HepG2 (cell line): ENCODE results near the gene ZIC4. TPM values are rescaled to one million over a fixed set of nuclear protein-coding genes. Genes with fewer than 3 reads are reported as not detected.

Experiments used
- ATAC-seq: fragments of 200-7000 bp; cut with Tn5 transposase; 3 replicates; pipeline ENCODE4 v1.9.1; 2020; ENCODE audit warnings: mild to moderate bottlenecking, moderate library complexity
- BruUV-seq: library from RNA; stranded (reverse); fragments of 400-500 nt; replicated peaks from 2 replicates; lab custom pipeline; 2021; lab: Mats Ljungman, UMichigan
- CTCF ChIA-PET: fragments of 300-600 bp; formaldehyde crosslinking; extraction: SDS; loops from one replicate; lab custom pipeline; 2021; ENCODE audit warnings: low total read pairs, inconsistent platforms, low intra/inter-chr PET ratio; lab: Yijun Ruan, JAX
- POLR2A ChIA-PET: fragments of 350-600 bp; sonication (Branson Sonifier 250); formaldehyde crosslinking; loops from one replicate; lab custom pipeline; 2020; ENCODE audit warnings: antibody characterized with exemption, inconsistent platforms; lab: Yijun Ruan, JAX
- DNase-seq: peaks from one replicate; pipeline ENCODE4 v3.0.0-alpha.2; 2015; ENCODE audit warnings: low spot score
- FAIRE-seq: peaks from 3 replicates; lab custom pipeline; 2011; peaks lifted over from hg19 to GRCh38; lab: Jason Lieb, UNC
- H2AFZ ChIP-seq: one replicate; pipeline ENCODE4 v1.6.1; 2011; ENCODE audit warnings: low read length, inconsistent platforms
- H3K27ac ChIP-seq: fragments of 300-600 bp; 3 replicates; pipeline ENCODE4 v1.8.0; 2011; ENCODE audit warnings: mixed run types, mild to moderate bottlenecking, mixed read lengths, low read length, inconsistent platforms; ENCODE audit not compliant: insufficient read depth; ENCODE audit errors: extremely low read length
- H3K27me3 ChIP-seq, 2 experiments: fragments of 200-600 bp in 1 of 2; 2 replicates in 1 of 2; 3 replicates in 1 of 2; pipeline versions ENCODE4 v1.6.0 to v1.8.0; 2011; ENCODE audit warnings: low read length in 2 of 2, mild to moderate bottlenecking in 2 of 2, moderate library complexity in 2 of 2, inconsistent platforms in 1 of 2; ENCODE audit not compliant: insufficient read depth in 2 of 2, control insufficient read depth in 1 of 2
- H3K36me3 ChIP-seq, 2 experiments: fragments of 200-600 bp in 1 of 2; replicated peaks in 1 of 2; 2 replicates in 1 of 2; 3 replicates in 1 of 2; pipeline versions ENCODE4 v1.5.1 to v1.8.0; 2011; ENCODE audit warnings: low read length in 2 of 2, inconsistent platforms in 1 of 2; ENCODE audit not compliant: insufficient read depth in 2 of 2, control insufficient read depth in 1 of 2
- H3K4me1 ChIP-seq: 2 replicates; pipeline ENCODE4 v1.5.1; 2012; ENCODE audit warnings: low read length, inconsistent platforms; ENCODE audit not compliant: insufficient read depth
- H3K4me2 ChIP-seq: 2 replicates; pipeline ENCODE4 v1.6.0; 2011; ENCODE audit warnings: low read depth, low read length, inconsistent platforms
- H3K4me3 ChIP-seq, 3 experiments: fragments of 200-600 bp in 1 of 3; sonication (generic), shearing (Covaris generic) in 1 of 3; replicated peaks in 1 of 3; 2 replicates each; pipeline ENCODE4 v1.5.1; 2011 to 2016; ENCODE audit warnings: low read length in 3 of 3, inconsistent platforms in 2 of 3, low read depth in 2 of 3, mild to moderate bottlenecking in 2 of 3, control low read depth in 1 of 3, mixed read lengths in 1 of 3; ENCODE audit not compliant: insufficient read depth in 1 of 3
- H3K79me2 ChIP-seq: one replicate; pipeline ENCODE4 v1.6.1; 2011; ENCODE audit warnings: low read length, inconsistent platforms; ENCODE audit not compliant: insufficient read depth
- H3K9ac ChIP-seq: 2 replicates; pipeline ENCODE4 v1.6.0; 2011; ENCODE audit warnings: mild to moderate bottlenecking, low read depth, low read length, inconsistent platforms; ENCODE audit not compliant: insufficient read depth
- H3K9me3 ChIP-seq: 2 replicates; pipeline ENCODE4 v1.5.1; 2012; ENCODE audit warnings: mild to moderate bottlenecking, low read length
- H4K20me1 ChIP-seq: 2 replicates; pipeline ENCODE4 v1.6.0; 2011; ENCODE audit warnings: inconsistent platforms, mild to moderate bottlenecking, low read length, moderate library complexity; ENCODE audit not compliant: insufficient read depth
- CHD4 ChIP-seq: fragments of 200-600 bp; sonication (generic); IDR thresholded peaks from 2 replicates; pipeline ENCODE4 v1.7.0; 2017; ENCODE audit warnings: mild to moderate bottlenecking, low read length, borderline replicate concordance
- ELK4 ChIP-seq: sonication (generic); formaldehyde crosslinking; IDR thresholded peaks from 2 replicates; pipeline ENCODE4 v1.9.0; 2021; ENCODE audit warnings: missing genetic modification reagents, borderline replicate concordance
- FOXK1 ChIP-seq: sonication (generic); formaldehyde crosslinking; IDR thresholded peaks from 2 replicates; pipeline ENCODE4 v1.4.0; 2020; ENCODE audit warnings: low read depth, missing genetic modification reagents, borderline replicate concordance
- IKZF5 ChIP-seq: IDR thresholded peaks from 2 replicates; pipeline ENCODE4 v1.6.1; 2018; ENCODE audit warnings: missing genetic modification reagents, mild to moderate bottlenecking, missing compliant biosample characterization
- KLF16 ChIP-seq, 2 experiments: sonication (generic) in 1 of 2; formaldehyde crosslinking in 1 of 2; IDR thresholded peaks; 2 replicates each; pipeline versions ENCODE4 v1.6.1 to v1.8.0; 2016 to 2023; ENCODE audit warnings: missing genetic modification reagents in 2 of 2, missing compliant biosample characterization in 1 of 2
- MBD4 ChIP-seq: IDR thresholded peaks from 2 replicates; pipeline ENCODE4 v1.6.1; 2012; ENCODE audit warnings: low read length, inconsistent platforms, borderline replicate concordance
- NCOA5 ChIP-seq: sonication (generic); formaldehyde crosslinking; IDR thresholded peaks from 2 replicates; pipeline ENCODE4 v1.4.0; 2020; ENCODE audit warnings: missing genetic modification reagents
- NFE2L2 ChIP-seq: fragments of 150-350 bp; IDR thresholded peaks from 2 replicates; pipeline ENCODE4 v1.6.1; 2014; ENCODE audit warnings: low read length
- NFKB2 ChIP-seq: sonication (generic); formaldehyde crosslinking; IDR thresholded peaks from 2 replicates; pipeline ENCODE4 v1.4.0; 2020; ENCODE audit warnings: missing genetic modification reagents, borderline replicate concordance
- POGZ ChIP-seq: sonication (generic); formaldehyde crosslinking; IDR thresholded peaks from 2 replicates; pipeline ENCODE4 v1.4.0; 2020; ENCODE audit warnings: mild to moderate bottlenecking, missing genetic modification reagents
- RARG ChIP-seq: sonication (generic); formaldehyde crosslinking; IDR thresholded peaks from 2 replicates; pipeline ENCODE4 v1.4.0; 2020; ENCODE audit warnings: low read depth, mild to moderate bottlenecking, missing genetic modification reagents
- YY1 ChIP-seq: IDR thresholded peaks from 2 replicates; pipeline ENCODE4 v1.6.1; 2011; ENCODE audit warnings: low read length, low read depth, moderate library complexity, mild to moderate bottlenecking; ENCODE audit not compliant: insufficient read depth, insufficient replicate concordance
- ZBTB26 ChIP-seq: IDR thresholded peaks from 2 replicates; pipeline ENCODE4 v1.6.1; 2016; ENCODE audit warnings: missing compliant biosample characterization, missing genetic modification reagents, borderline replicate concordance
- ZMYM3 ChIP-seq: sonication (generic); formaldehyde crosslinking; IDR thresholded peaks from 2 replicates; pipeline ENCODE4 v1.5.1; 2020; ENCODE audit warnings: mild to moderate bottlenecking, missing genetic modification reagents
- ZNF431 ChIP-seq: sonication (generic); formaldehyde crosslinking; IDR thresholded peaks from 2 replicates; pipeline ENCODE4 v1.9.0; 2022; ENCODE audit warnings: missing genetic modification reagents, low read depth, mild to moderate bottlenecking, borderline replicate concordance
- ZNF746 ChIP-seq: sonication (generic); formaldehyde crosslinking; IDR thresholded peaks from 2 replicates; pipeline ENCODE4 v1.8.0; 2022; ENCODE audit warnings: mild to moderate bottlenecking, missing genetic modification reagents
- ZSCAN30 ChIP-seq: sonication (generic); formaldehyde crosslinking; IDR thresholded peaks from 2 replicates; pipeline ENCODE4 v1.5.0; 2020; ENCODE audit warnings: mild to moderate bottlenecking, missing genetic modification reagents
- WGBS: methylation state at CpG from one replicate; pipeline ENCODE4 v1.1.6; 2017; ENCODE audit warnings: low lambda C conversion rate; 5-methylcytosine and 5-hydroxymethylcytosine counted together
- in situ Hi-C: cut with HindIII; loops from 2 replicates; pipeline ENCODE4 v1.10.0; 2017; ENCODE audit warnings: low pct_unique_long_range_greater_than_20kb; ENCODE audit not compliant: extremely low pct_ligation_motif_present
- intact Hi-C: fragments of 100-400 bp; cut with micrococcal nuclease; formaldehyde crosslinking; loops from one replicate; pipeline ENCODE4 v1.10.0; 2022; ENCODE audit not compliant: unreplicated experiment
- polyA plus RNA-seq, 8 experiments: library from polyadenylated mRNA; depleted of rRNA in 3 of 8; stranded (reverse) in 7 of 8; unstranded in 1 of 8; fragments of >200 nt; fragmentation: Illumina TruSeq in 4 of 8; extraction: Trizol in 4 of 8; gene quantifications; 2 replicates each; pipeline versions ENCODE4 v1.2.1 to v1.2.3, GENCODE V29; 2011 to 2016; ENCODE audit warnings: low read depth in 4 of 8, missing spikeins in 1 of 8, mixed read lengths in 1 of 8; ENCODE audit not compliant: insufficient read depth in 1 of 8
- total RNA-seq, 5 experiments: library from RNA; depleted of rRNA; stranded (reverse); fragments of >200 nt; fragmentation: Illumina TruSeq; extraction: Trizol; gene quantifications; 2 replicates each; pipeline ENCODE4 v1.2.3, GENCODE V29; 2016; ENCODE audit warnings: low read depth in 1 of 5
- TF ChIP-seq, protein P1 (sequence below): sonication (generic); formaldehyde crosslinking; IDR thresholded peaks from 2 replicates; pipeline ENCODE4 v1.4.0; 2020; ENCODE audit warnings: missing genetic modification reagents, borderline replicate concordance
- TF ChIP-seq, protein P2 (sequence below): sonication (generic); formaldehyde crosslinking; IDR thresholded peaks from 2 replicates; pipeline ENCODE4 v1.4.0; 2020; ENCODE audit warnings: missing genetic modification reagents, borderline replicate concordance

Gene ZIC4
- total and polyA plus RNA-seq, 2 of the 13 experiments (the other 11 are each of a cell fraction or from before 2014, with no cell fraction given) = not detected

DNA sequence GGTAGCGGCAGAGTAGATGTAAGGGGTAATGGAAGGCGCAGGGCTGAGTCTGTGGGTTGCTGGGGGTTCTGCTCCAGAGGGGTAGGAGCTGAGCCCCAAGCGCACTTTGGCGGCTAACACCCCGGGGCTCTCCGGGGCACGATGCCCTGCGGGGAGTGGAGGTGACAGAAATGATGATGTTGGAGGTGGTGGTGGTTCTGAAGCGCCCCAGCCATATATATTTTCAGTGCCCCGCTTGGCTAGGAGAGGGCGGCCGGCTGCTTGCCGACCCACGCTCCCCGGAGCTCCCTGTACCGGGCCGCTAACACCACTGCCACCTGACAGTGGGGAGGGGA lies 9.7 kb downstream of the ZIC4 start:
- no peaks in the 10 kb centered on the region for H3K79me2 ChIP-seq
- BruUV-seq = no TSS peak
- DNase-seq (no peak), FAIRE-seq (no peak), ATAC-seq (no peak)
- H2AFZ ChIP-seq = no peak overlapping the region
- H3K9ac ChIP-seq = no peak overlapping the region
- WGBS = 70% methylated on average over 17 of the region's 17 CpGs
- ChIA-PET POLR2A (no interaction called here), CTCF (no interaction called here)
- no peak overlapping the region for H3K4me3 ChIP-seq
- H4K20me1 ChIP-seq = no peaks in the 10 kb centered on the region
- H3K4me1 ChIP-seq = no peaks in the 10 kb centered on the region
- no peak overlapping the region for H3K27ac ChIP-seq
- H3K36me3 ChIP-seq = no peaks in the 10 kb centered on the region
- in situ Hi-C loops = no loop called here
- peaks cover 1 to 17% of the 10 kb centered on the region in 2 experiments; a peak in 4 of 5 replicates for H3K27me3 ChIP-seq
- H3K9me3 ChIP-seq = no peaks in the 10 kb centered on the region
- intact Hi-C loops = no loop called here
- no peak overlapping the region for H3K4me2 ChIP-seq
- no peak for TF ChIP-seq CHD4
- no peak for TF ChIP-seq ELK4 (CRISPR knock-in tag)
- TF ChIP-seq ZMYM3 (CRISPR knock-in tag) = no peak
- no peak for TF ChIP-seq RARG (CRISPR knock-in tag)
- TF ChIP-seq ZNF746 = no peak
- TF ChIP-seq ZNF431 (CRISPR knock-in tag) = no peak
- TF ChIP-seq, protein P1, sequence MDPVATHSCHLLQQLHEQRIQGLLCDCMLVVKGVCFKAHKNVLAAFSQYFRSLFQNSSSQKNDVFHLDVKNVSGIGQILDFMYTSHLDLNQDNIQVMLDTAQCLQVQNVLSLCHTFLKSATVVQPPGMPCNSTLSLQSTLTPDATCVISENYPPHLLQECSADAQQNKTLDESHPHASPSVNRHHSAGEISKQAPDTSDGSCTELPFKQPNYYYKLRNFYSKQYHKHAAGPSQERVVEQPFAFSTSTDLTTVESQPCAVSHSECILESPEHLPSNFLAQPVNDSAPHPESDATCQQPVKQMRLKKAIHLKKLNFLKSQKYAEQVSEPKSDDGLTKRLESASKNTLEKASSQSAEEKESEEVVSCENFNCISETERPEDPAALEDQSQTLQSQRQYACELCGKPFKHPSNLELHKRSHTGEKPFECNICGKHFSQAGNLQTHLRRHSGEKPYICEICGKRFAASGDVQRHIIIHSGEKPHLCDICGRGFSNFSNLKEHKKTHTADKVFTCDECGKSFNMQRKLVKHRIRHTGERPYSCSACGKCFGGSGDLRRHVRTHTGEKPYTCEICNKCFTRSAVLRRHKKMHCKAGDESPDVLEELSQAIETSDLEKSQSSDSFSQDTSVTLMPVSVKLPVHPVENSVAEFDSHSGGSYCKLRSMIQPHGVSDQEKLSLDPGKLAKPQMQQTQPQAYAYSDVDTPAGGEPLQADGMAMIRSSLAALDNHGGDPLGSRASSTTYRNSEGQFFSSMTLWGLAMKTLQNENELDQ (CRISPR knock-in tag) = no peak
- no peak for TF ChIP-seq POGZ (CRISPR knock-in tag)
- no peak for TF ChIP-seq ZSCAN30 (CRISPR knock-in tag)
- no peak for TF ChIP-seq FOXK1 (CRISPR knock-in tag)
- TF ChIP-seq KLF16 (CRISPR knock-in tag; IDR thresholded peaks at IDR 0.05) = no peak
- TF ChIP-seq MBD4 = no peak
- no peak for TF ChIP-seq ZBTB26 (CRISPR knock-in tag)
- TF ChIP-seq NFE2L2 = no peak
- TF ChIP-seq NCOA5 = no peak
- TF ChIP-seq, protein P2, sequence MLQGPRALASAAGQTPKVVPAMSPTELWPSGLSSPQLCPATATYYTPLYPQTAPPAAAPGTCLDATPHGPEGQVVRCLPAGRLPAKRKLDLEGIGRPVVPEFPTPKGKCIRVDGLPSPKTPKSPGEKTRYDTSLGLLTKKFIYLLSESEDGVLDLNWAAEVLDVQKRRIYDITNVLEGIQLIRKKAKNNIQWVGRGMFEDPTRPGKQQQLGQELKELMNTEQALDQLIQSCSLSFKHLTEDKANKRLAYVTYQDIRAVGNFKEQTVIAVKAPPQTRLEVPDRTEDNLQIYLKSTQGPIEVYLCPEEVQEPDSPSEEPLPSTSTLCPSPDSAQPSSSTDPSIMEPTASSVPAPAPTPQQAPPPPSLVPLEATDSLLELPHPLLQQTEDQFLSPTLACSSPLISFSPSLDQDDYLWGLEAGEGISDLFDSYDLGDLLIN = no peak
- TF ChIP-seq YY1 = no peak
- TF ChIP-seq NFKB2 (CRISPR knock-in tag) = no peak
- no peak for TF ChIP-seq IKZF5 (CRISPR knock-in tag)
